Measurements from ENCODE around the gene UBE2I.

Gene UBE2I

GRCh38 chr16:1364510-1364909, 55.1 kb downstream of the UBE2I start:
- H3K4me1 ChIP-seq (ENCODE audit: insufficient read depth, low read length): no peaks in the 10 kb centered on the region
- H3K36me3 ChIP-seq (ENCODE audit: insufficient read depth, low read depth, low read length): peaks cover 50% of the 10 kb centered on the region
- no peak overlapping the region for H3K4me3 ChIP-seq (ENCODE audit: low read length)
- H3K27me3 ChIP-seq (ENCODE audit: insufficient read depth, low read length): no peaks in the 10 kb centered on the region
- H3K27ac ChIP-seq (ENCODE audit: low read length): no peak overlapping the region
- H3K9me3 ChIP-seq (ENCODE audit: insufficient read depth, low read depth, low read length): no peaks in the 10 kb centered on the region
- H3K9ac ChIP-seq (ENCODE audit: low read depth, low read length): no peak overlapping the region

- Histone ChIP-seq H3K4me3 (ENCODE audit: low read length) (no peak overlapping the region), H3K36me3 (ENCODE audit: insufficient read depth, low read depth, low read length) (peaks cover 44% of the 10 kb centered on the region), H3K27ac (ENCODE audit: low read length) (no peak overlapping the region), H3K9ac (ENCODE audit: low read depth, low read length) (no peak overlapping the region), H3K4me1 (ENCODE audit: insufficient read depth, low read length) (no peaks in the 10 kb centered on the region), H3K9me3 (ENCODE audit: insufficient read depth, low read depth, low read length) (no peaks in the 10 kb centered on the region), H3K27me3 (ENCODE audit: insufficient read depth, low read length) (no peaks in the 10 kb centered on the region)
Measured at GRCh38 chr16:1366060-1366711, 56.8 kb downstream of the UBE2I start.

GRCh38 chr16:1366712-1367299, 57.4 kb downstream of the UBE2I start:
- H3K36me3 ChIP-seq (ENCODE audit: insufficient read depth, low read depth, low read length): peaks cover 44% of the 10 kb centered on the region
- H3K27ac ChIP-seq (ENCODE audit: low read length): no peak overlapping the region
- H3K27me3 ChIP-seq (ENCODE audit: insufficient read depth, low read length): no peaks in the 10 kb centered on the region
- no peaks in the 10 kb centered on the region for H3K9me3 ChIP-seq (ENCODE audit: insufficient read depth, low read depth, low read length)
- H3K9ac ChIP-seq (ENCODE audit: low read depth, low read length): no peak overlapping the region
- no peak overlapping the region for H3K4me3 ChIP-seq (ENCODE audit: low read length)
- no peaks in the 10 kb centered on the region for H3K4me1 ChIP-seq (ENCODE audit: insufficient read depth, low read length)

GRCh38 chr16:1367486-1368174, 58.2 kb downstream of the UBE2I start:
- no peak overlapping the region for H3K27ac ChIP-seq (ENCODE audit: low read length)
- no peak overlapping the region for H3K4me3 ChIP-seq (ENCODE audit: low read length)
- H3K9ac ChIP-seq (ENCODE audit: low read depth, low read length): no peak overlapping the region
- no peaks in the 10 kb centered on the region for H3K9me3 ChIP-seq (ENCODE audit: insufficient read depth, low read depth, low read length)
- no peaks in the 10 kb centered on the region for H3K4me1 ChIP-seq (ENCODE audit: insufficient read depth, low read length)
- H3K36me3 ChIP-seq (ENCODE audit: insufficient read depth, low read depth, low read length): peaks cover 37% of the 10 kb centered on the region
- no peaks in the 10 kb centered on the region for H3K27me3 ChIP-seq (ENCODE audit: insufficient read depth, low read length)

GRCh38 chr16:1371054-1371978, 61.9 kb downstream of the UBE2I start:
- peaks cover 3% of the 10 kb centered on the region; the same call in 1 of the 2 replicates for H3K36me3 ChIP-seq (ENCODE audit: insufficient read depth, low read depth, low read length)
- no peaks in the 10 kb centered on the region for H3K27me3 ChIP-seq (ENCODE audit: insufficient read depth, low read length)
- H3K27ac ChIP-seq (ENCODE audit: low read length): no peak overlapping the region

GRCh38 chr16:1372292-1372950, 63.0 kb downstream of the UBE2I start:
- Histone ChIP-seq H3K9me3 (ENCODE audit: insufficient read depth, low read depth, low read length) (no peaks in the 10 kb centered on the region), H3K4me1 (ENCODE audit: insufficient read depth, low read length) (no peaks in the 10 kb centered on the region), H3K36me3 (ENCODE audit: insufficient read depth, low read depth, low read length) (no peaks in the 10 kb centered on the region), H3K4me3 (ENCODE audit: low read length) (no peak overlapping the region), H3K27me3 (ENCODE audit: insufficient read depth, low read length) (no peaks in the 10 kb centered on the region), H3K9ac (ENCODE audit: low read depth, low read length) (no peak overlapping the region), H3K27ac (ENCODE audit: low read length) (no peak overlapping the region)

More at GRCh38 chr16:1371054-1371978, 61.9 kb downstream of the UBE2I start:
- Histone ChIP-seq H3K4me3 (ENCODE audit: low read length) (no peak overlapping the region), H3K9me3 (ENCODE audit: insufficient read depth, low read depth, low read length) (no peaks in the 10 kb centered on the region), H3K4me1 (ENCODE audit: insufficient read depth, low read length) (no peaks in the 10 kb centered on the region), H3K9ac (ENCODE audit: low read depth, low read length) (no peak overlapping the region)

- Histone ChIP-seq H3K4me3 (ENCODE audit: low read length) (no peak overlapping the region), H3K36me3 (ENCODE audit: insufficient read depth, low read depth, low read length) (no peaks in the 10 kb centered on the region), H3K9ac (ENCODE audit: low read depth, low read length) (no peak overlapping the region), H3K4me1 (ENCODE audit: insufficient read depth, low read length) (peaks cover 6% of the 10 kb centered on the region; the same call in 1 of the 2 replicates), H3K9me3 (ENCODE audit: insufficient read depth, low read depth, low read length) (no peaks in the 10 kb centered on the region), H3K27ac (ENCODE audit: low read length) (no peak overlapping the region), H3K27me3 (ENCODE audit: insufficient read depth, low read length) (no peaks in the 10 kb centered on the region)
Measured at GRCh38 chr16:1374418-1375297, 65.2 kb downstream of the UBE2I start.

- Histone ChIP-seq H3K27ac (ENCODE audit: low read length) (no peak overlapping the region), H3K4me3 (ENCODE audit: low read length) (no peak overlapping the region), H3K9ac (ENCODE audit: low read depth, low read length) (no peak overlapping the region), H3K27me3 (ENCODE audit: insufficient read depth, low read length) (no peaks in the 10 kb centered on the region), H3K4me1 (ENCODE audit: insufficient read depth, low read length) (peaks cover 6% of the 10 kb centered on the region; the same call in 1 of the 2 replicates), H3K36me3 (ENCODE audit: insufficient read depth, low read depth, low read length) (no peaks in the 10 kb centered on the region), H3K9me3 (ENCODE audit: insufficient read depth, low read depth, low read length) (no peaks in the 10 kb centered on the region)
Measured at GRCh38 chr16:1375298-1375640, 65.8 kb downstream of the UBE2I start.

GRCh38 chr16:1375741-1376410, 66.4 kb downstream of the UBE2I start:
- Histone ChIP-seq H3K36me3 (ENCODE audit: insufficient read depth, low read depth, low read length) (no peaks in the 10 kb centered on the region; the same call in 1 of the 2 replicates), H3K4me1 (ENCODE audit: insufficient read depth, low read length) (peaks cover 6% of the 10 kb centered on the region; the same call in 1 of the 2 replicates), H3K9me3 (ENCODE audit: insufficient read depth, low read depth, low read length) (no peaks in the 10 kb centered on the region), H3K27me3 (ENCODE audit: insufficient read depth, low read length) (no peaks in the 10 kb centered on the region), H3K9ac (ENCODE audit: low read depth, low read length) (no peak overlapping the region), H3K4me3 (ENCODE audit: low read length) (no peak overlapping the region), H3K27ac (ENCODE audit: low read length) (no peak overlapping the region)
